Naive thymus-derived CD8-positive, alpha-beta T cell (primary cell): ENCODE results near the gene TNRC6C. TPM values are rescaled to one million over a fixed set of nuclear protein-coding genes. Genes with fewer than 3 reads are reported as not detected.
"Not testable (repeated sequence)": the region's sequence is repeated elsewhere in the genome, so short reads cannot be mapped to it uniquely, and the experiment has no call there.

Experiments
- ATAC-seq, 2 donors: fragments of 150-1000 bp; cut with Tn5 transposase in 1 of 2; sonication (Bioruptor Pico), chemical (Tn5 transposase) in 1 of 2; 1 replicate in 1 of 2; 2 replicates in 1 of 2; pipeline ENCODE4 v1.10.0; 2021; ENCODE audit warnings: mild to moderate bottlenecking in 2 of 2, moderate library complexity in 2 of 2
- POLR2A ChIA-PET: fragments of 350-600 bp; sonication (Branson Sonifier 250); formaldehyde crosslinking; loops from one replicate; lab custom pipeline; 2021; ENCODE audit warnings: antibody characterized with exemption; lab: Charles Lee
- DNase-seq, 10 donors: peaks; one replicate each; pipeline versions ENCODE4 v3.0.0 to v3.0.0-alpha.2; 2020 to 2022
- H3K27ac Mint-ChIP-seq, 10 donors: one replicate each; pipeline ENCODE4 v1.8.0; 2020 to 2022; ENCODE audit warnings: mild to moderate bottlenecking in 10 of 10, mixed read lengths in 10 of 10, moderate library complexity in 4 of 10, inconsistent platforms in 1 of 10
- H3K27me3 Mint-ChIP-seq, 5 donors: one replicate each; pipeline ENCODE4 v1.8.0; 2021 to 2022; ENCODE audit warnings: mixed read lengths in 5 of 5
- H3K36me3 Mint-ChIP-seq, 3 donors: one replicate each; pipeline ENCODE4 v1.8.0; 2020 to 2022; ENCODE audit warnings: mixed read lengths in 3 of 3, mild to moderate bottlenecking in 2 of 3, inconsistent platforms in 1 of 3
- H3K4me1 Mint-ChIP-seq, 4 donors: one replicate each; pipeline ENCODE4 v1.8.0; 2021 to 2022; ENCODE audit warnings: mixed read lengths in 4 of 4
- H3K4me3 Mint-ChIP-seq, 10 donors: one replicate each; pipeline ENCODE4 v1.8.0; 2020 to 2022; ENCODE audit warnings: mild to moderate bottlenecking in 10 of 10, mixed read lengths in 10 of 10, moderate library complexity in 6 of 10, inconsistent platforms in 1 of 10
- H3K9me3 Mint-ChIP-seq, 9 donors: one replicate each; pipeline ENCODE4 v1.8.0; 2020 to 2022; ENCODE audit warnings: mixed read lengths in 9 of 9, mild to moderate bottlenecking in 3 of 9, inconsistent platforms in 1 of 9, moderate library complexity in 1 of 9
- polyA plus RNA-seq, 3 donors: library from polyadenylated mRNA; unstranded; fragments of 300-500 nt; fragmentation: Illumina TruSeq; gene quantifications; one replicate each; pipeline ENCODE4 v1.2.3, GENCODE V29; 2021
- total RNA-seq, 8 experiments: library from RNA in 2 of 8; stranded (reverse) in 2 of 8; gene quantifications; one replicate each; pipeline ENCODE4 v1.2.3 and lab custom pipeline; 2021 to 2026

Gene TNRC6C
- total and polyA plus RNA-seq, 5 experiments from 2014 or later = 4.9 to 116 (median 8.6) TPM

- Mint-ChIP-seq H3K36me3 (peaks cover 9 to 73% (median 27%) of the 10 kb centered on the region in 3 donors), H3K4me1 (peaks cover 48 to 94% (median 86%) of the 10 kb centered on the region in 4 donors), H3K27ac (peak overlapping the region; percentile 32 to 90 (median 81)), H3K4me3 (peak overlapping the region in 9 of 10 donors; percentile 22 to 72 (median 60)), H3K9me3 (peaks cover 0 to 2% (median 0%) of the 10 kb centered on the region in 9 donors), H3K27me3 (no peaks in the 10 kb centered on the region)
- ATAC-seq (no peak), DNase-seq (peak in 4 of 10 donors; percentile 48 to 70 (median 52))
- POLR2A ChIA-PET = interaction anchor here (0.6 to 30.2 kb wide), 10 partner anchors 9 to 177 kb away, joined by 3 to 1112 read pairs (median 4); partner anchors contain the start of genes TMC6 and TMC8
Measured at GRCh38 chr17:78137392-78138203, 179.1 kb downstream of the TNRC6C start.

GRCh38 chr17:78138204-78139060, 179.9 kb downstream of the TNRC6C start:
- POLR2A ChIA-PET = interaction anchor here (0.6 to 30.2 kb wide), 10 partner anchors 9 to 178 kb away, joined by 3 to 1112 read pairs (median 4); partner anchors contain the start of genes TMC6 and TMC8

GRCh38 chr17:78139861-78140168, 181.3 kb downstream of the TNRC6C start:
- ATAC-seq, H3K27me3 Mint-ChIP-seq, H3K9me3 Mint-ChIP-seq, DNase-seq: not testable (repeated sequence)
- Mint-ChIP-seq H3K27ac (peak overlapping the region; percentile 79 to 97 (median 93)), H3K4me1 (peaks cover 42 to 92% (median 86%) of the 10 kb centered on the region in 4 donors), H3K4me3 (peak overlapping the region in 9 of 10 donors; percentile 55 to 78 (median 69)), H3K36me3 (peaks cover 0 to 54% (median 14%) of the 10 kb centered on the region in 3 donors)
- POLR2A ChIA-PET = interaction anchor here (0.6 to 30.2 kb wide), 10 partner anchors 10 to 182 kb away, joined by 3 to 1112 read pairs (median 7); partner anchors contain the start of genes TMC6, TMC8 and TNRC6C

More at GRCh38 chr17:78138204-78139060, 179.9 kb downstream of the TNRC6C start:
- peaks cover 9 to 68% (median 25%) of the 10 kb centered on the region in 3 donors for H3K36me3 Mint-ChIP-seq
- DNase-seq = no peak
- H3K9me3 Mint-ChIP-seq = peaks cover 0 to 2% (median 0%) of the 10 kb centered on the region in 9 donors
- no peak for ATAC-seq
- peak overlapping the region in 6 of 10 donors; percentile 18 to 72 (median 58) for H3K4me3 Mint-ChIP-seq
- H3K27ac Mint-ChIP-seq = peak overlapping the region in 9 of 10 donors; percentile 22 to 90 (median 81)
- peaks cover 47 to 94% (median 86%) of the 10 kb centered on the region in 4 donors for H3K4me1 Mint-ChIP-seq
- H3K27me3 Mint-ChIP-seq = no peaks in the 10 kb centered on the region

- POLR2A ChIA-PET = interaction anchor here (0.6 to 30.2 kb wide), 12 partner anchors 9 to 705 kb away, joined by 3 to 1112 read pairs (median 6); partner anchors contain the start of genes TMC6, TMC8 and TNRC6C
- Mint-ChIP-seq H3K36me3 (peaks cover 0 to 49% (median 10%) of the 10 kb centered on the region in 3 donors), H3K4me3 (peak overlapping the region; percentile 47 to 78 (median 68)), H3K4me1 (peaks cover 41 to 88% (median 80%) of the 10 kb centered on the region in 4 donors), H3K27me3 (no peaks in the 10 kb centered on the region), H3K27ac (peak overlapping the region; percentile 79 to 97 (median 93)), H3K9me3 (peaks cover 0 to 2% (median 0%) of the 10 kb centered on the region in 9 donors)
- peak; percentile 81 to 89 for ATAC-seq
- peak; percentile 83 to 97 (median 94) for DNase-seq
Measured at GRCh38 chr17:78140169-78141051, 181.9 kb downstream of the TNRC6C start.

GRCh38 chr17:78141437-78142118, 183.1 kb downstream of the TNRC6C start:
- H3K27me3 Mint-ChIP-seq = no peaks in the 10 kb centered on the region
- DNase-seq (no peak), ATAC-seq (no peak)
- peak overlapping the region in 9 of 10 donors; percentile 27 to 85 (median 60) for H3K27ac Mint-ChIP-seq
- POLR2A ChIA-PET = interaction anchor here (0.8 to 30.2 kb wide), 5 partner anchors 17 to 34 kb away, joined by 4 to 1112 read pairs (median 43); partner anchors contain the start of genes TMC6 and TMC8
- H3K36me3 Mint-ChIP-seq = peaks cover 0 to 38% (median 8%) of the 10 kb centered on the region in 3 donors
- H3K9me3 Mint-ChIP-seq = peaks cover 0 to 2% (median 0%) of the 10 kb centered on the region in 9 donors
- H3K4me3 Mint-ChIP-seq = peak overlapping the region in 1 of 10 donors; percentile 29
- peaks cover 34 to 76% (median 72%) of the 10 kb centered on the region in 4 donors for H3K4me1 Mint-ChIP-seq

GRCh38 chr17:78142119-78142861, 183.8 kb downstream of the TNRC6C start:
- ATAC-seq = no peak
- peak overlapping the region; percentile 11 to 85 (median 68) for H3K27ac Mint-ChIP-seq
- H3K9me3 Mint-ChIP-seq = peaks cover 0 to 2% (median 0%) of the 10 kb centered on the region in 9 donors
- peaks cover 31 to 75% (median 66%) of the 10 kb centered on the region in 4 donors for H3K4me1 Mint-ChIP-seq
- POLR2A ChIA-PET = interaction anchor here (0.8 to 30.2 kb wide), 4 partner anchors 17 to 33 kb away, joined by 4 to 1112 read pairs (median 329); partner anchors contain the start of genes TMC6 and TMC8
- H3K36me3 Mint-ChIP-seq = peaks cover 0 to 31% (median 8%) of the 10 kb centered on the region in 3 donors
- peak overlapping the region in 1 of 10 donors; percentile 24 for H3K4me3 Mint-ChIP-seq
- DNase-seq = peak in 1 of 10 donors; percentile 63
- H3K27me3 Mint-ChIP-seq = no peaks in the 10 kb centered on the region

GRCh38 chr17:78143214-78144146, 185.0 kb downstream of the TNRC6C start:
- Mint-ChIP-seq H3K4me3 (peak overlapping the region in 1 of 10 donors; percentile 12), H3K27ac (peak overlapping the region; percentile 19 to 88 (median 78)), H3K9me3 (peaks cover 0 to 2% (median 0%) of the 10 kb centered on the region in 9 donors), H3K27me3 (no peaks in the 10 kb centered on the region), H3K36me3 (peaks cover 0 to 28% (median 8%) of the 10 kb centered on the region in 3 donors), H3K4me1 (peaks cover 24 to 73% (median 63%) of the 10 kb centered on the region in 4 donors)
- ATAC-seq = no peak
- POLR2A ChIA-PET = interaction anchor here (1.0 to 30.2 kb wide), 7 partner anchors 9 to 34 kb away, joined by 3 to 1112 read pairs (median 8); partner anchors contain the start of genes TMC6 and TMC8
- DNase-seq = no peak

- no peak for DNase-seq
- Mint-ChIP-seq H3K4me1 (peaks cover 22 to 70% (median 59%) of the 10 kb centered on the region in 4 donors), H3K36me3 (peaks cover 0 to 22% (median 8%) of the 10 kb centered on the region in 3 donors), H3K4me3 (no peak overlapping the region), H3K9me3 (peaks cover 0 to 2% (median 0%) of the 10 kb centered on the region in 9 donors), H3K27ac (peak overlapping the region in 8 of 10 donors; percentile 3 to 85 (median 70)), H3K27me3 (no peaks in the 10 kb centered on the region)
- ATAC-seq = no peak
- POLR2A ChIA-PET = interaction anchor here (1.0 to 30.2 kb wide), 6 partner anchors 8 to 35 kb away, joined by 3 to 1112 read pairs (median 10); partner anchors contain the start of genes TMC6 and TMC8
Measured at GRCh38 chr17:78144147-78144719, 185.7 kb downstream of the TNRC6C start.
